Smooth muscle cell (in vitro differentiated cells): ENCODE results near the gene ACOX1. TPM values are rescaled to one million over a fixed set of nuclear protein-coding genes. Genes with fewer than 3 reads are reported as not detected.

ENCODE experiments used
- DNase-seq: peaks from one replicate; lab custom pipeline; 2025; ENCODE audit not compliant: unreplicated experiment; lab: John Stamatoyannopoulos, UW
- H2AFZ ChIP-seq: fragments of 200-600 bp; sonication (generic); 2 replicates; pipeline ENCODE4 v1.6.0; 2016; ENCODE audit warnings: antibody characterized with exemption, low read depth, mild to moderate bottlenecking
- H3F3A ChIP-seq: fragments of 200-600 bp; sonication (generic); 2 replicates; pipeline ENCODE4 v1.6.0; 2017; ENCODE audit warnings: antibody characterized with exemption, low read depth
- H3K27ac ChIP-seq: fragments of 200-600 bp; sonication (generic); 2 replicates; pipeline ENCODE4 v1.5.1; 2016; ENCODE audit warnings: low read depth, mild to moderate bottlenecking
- H3K27me3 ChIP-seq: fragments of 200-600 bp; sonication (generic); 2 replicates; pipeline ENCODE4 v1.6.1; 2016; ENCODE audit warnings: low read depth, mild to moderate bottlenecking
- H3K36me3 ChIP-seq: fragments of 200-600 bp; sonication (generic); 2 replicates; pipeline ENCODE4 v1.5.1; 2016; ENCODE audit warnings: low read depth
- H3K4me1 ChIP-seq: fragments of 200-600 bp; sonication (generic); 2 replicates; pipeline ENCODE4 v1.5.1; 2016; ENCODE audit warnings: low read depth
- H3K4me2 ChIP-seq: fragments of 200-600 bp; sonication (generic); 2 replicates; pipeline ENCODE4 v1.6.0; 2016; ENCODE audit warnings: mild to moderate bottlenecking
- H3K4me3 ChIP-seq: fragments of 200-600 bp; sonication (generic); 2 replicates; pipeline ENCODE4 v1.5.1; 2016; ENCODE audit warnings: mild to moderate bottlenecking
- H3K79me2 ChIP-seq: fragments of 200-600 bp; sonication (generic); 2 replicates; pipeline ENCODE4 v1.6.0; 2016; ENCODE audit warnings: low read depth, mild to moderate bottlenecking
- H3K9ac ChIP-seq: fragments of 200-600 bp; sonication (generic); 2 replicates; pipeline ENCODE4 v1.6.0; 2016; ENCODE audit warnings: low read depth
- H3K9me3 ChIP-seq: fragments of 200-600 bp; sonication (generic); replicated peaks from 2 replicates; pipeline ENCODE4 v1.5.1; 2016; ENCODE audit warnings: low read depth
- H4K20me1 ChIP-seq: fragments of 200-600 bp; sonication (generic); 2 replicates; pipeline ENCODE4 v1.6.0; 2016; ENCODE audit warnings: low read depth
- CTCF ChIP-seq: fragments of 200-600 bp; sonication (generic); IDR thresholded peaks from 2 replicates; pipeline ENCODE4 v1.5.1; 2017; ENCODE audit warnings: borderline replicate concordance, mild to moderate bottlenecking, antibody characterized with exemption; ENCODE audit not compliant: insufficient read depth, poor library complexity, severe bottlenecking
- WGBS: methylation state at CpG from one replicate; pipeline ENCODE4 v1.1.7; 2016; ENCODE audit warnings: low lambda C conversion rate; 5-methylcytosine and 5-hydroxymethylcytosine counted together
- polyA plus RNA-seq: library from polyadenylated mRNA; unstranded; fragments of >200 nt; fragmentation: Nextera tagmentation; extraction: Ambion mirVana; gene quantifications from 2 replicates; pipeline ENCODE4 v1.2.1, GENCODE V29; 2016
- total RNA-seq: library from RNA; depleted of rRNA; stranded (reverse); fragments of >200 nt; gene quantifications from 2 replicates; pipeline ENCODE4 v1.2.3, GENCODE V29; 2014

The ACOX1 gene
- total and polyA plus RNA-seq, 2 experiments from 2014 or later, result 25.9 to 35.3 TPM

- Histone ChIP-seq H3K27ac (no peak overlapping the region), H3K9ac (no peak overlapping the region), H3K36me3 (no peaks in the 10 kb centered on the region), H3F3A (no peaks in the 10 kb centered on the region), H3K4me3 (no peak overlapping the region), H3K9me3 (no peaks in the 10 kb centered on the region), H3K4me1 (peaks cover 4% of the 10 kb centered on the region), H3K79me2 (no peaks in the 10 kb centered on the region), H3K4me2 (no peak overlapping the region), H4K20me1 (no peaks in the 10 kb centered on the region), H3K27me3 (no peaks in the 10 kb centered on the region), H2AFZ (no peak overlapping the region)
- 90% methylated on average over 12 of the region's 12 CpGs for WGBS
- no peak for TF ChIP-seq CTCF
- no peak for DNase-seq
Observed at GRCh38 chr17:76025294-76025693, 46.3 kb upstream of the ACOX1 start.

GRCh38 chr17:76024353-76024752 is 45.4 kb upstream of the ACOX1 start:
- Histone ChIP-seq H3K4me2 (no peak overlapping the region), H3K79me2 (no peaks in the 10 kb centered on the region), H3K27ac (no peak overlapping the region), H3K9ac (no peak overlapping the region), H3K4me3 (no peak overlapping the region), H3K27me3 (no peaks in the 10 kb centered on the region), H2AFZ (no peak overlapping the region), H3F3A (no peaks in the 10 kb centered on the region), H4K20me1 (no peaks in the 10 kb centered on the region), H3K4me1 (no peaks in the 10 kb centered on the region), H3K9me3 (no peaks in the 10 kb centered on the region), H3K36me3 (no peaks in the 10 kb centered on the region)
- no peak for DNase-seq
- WGBS, result 84% methylated on average over 9 of the region's 9 CpGs
- no peak for TF ChIP-seq CTCF

GRCh38 chr17:76023900-76024237 is 44.9 kb upstream of the ACOX1 start:
- Histone ChIP-seq H3K9me3 (no peaks in the 10 kb centered on the region), H4K20me1 (no peaks in the 10 kb centered on the region), H3K36me3 (no peaks in the 10 kb centered on the region), H3K79me2 (no peaks in the 10 kb centered on the region), H3K4me1 (no peaks in the 10 kb centered on the region), H2AFZ (no peak overlapping the region), H3K9ac (no peak overlapping the region), H3K27ac (no peak overlapping the region), H3K4me3 (no peak overlapping the region), H3K27me3 (no peaks in the 10 kb centered on the region), H3F3A (no peaks in the 10 kb centered on the region), H3K4me2 (no peak overlapping the region)
- no peak for DNase-seq
- TF ChIP-seq CTCF, result no peak
- 92% methylated on average over 9 of the region's 9 CpGs for WGBS

- TF ChIP-seq CTCF, result no peak
- no peaks in the 10 kb centered on the region for H3F3A ChIP-seq
- no peaks in the 10 kb centered on the region for H3K4me1 ChIP-seq
- no peak for DNase-seq
- H4K20me1 ChIP-seq, result no peaks in the 10 kb centered on the region
- H3K4me2 ChIP-seq, result no peak overlapping the region
- H3K79me2 ChIP-seq, result no peaks in the 10 kb centered on the region
- H3K27ac ChIP-seq, result no peak overlapping the region
- H3K9me3 ChIP-seq, result no peaks in the 10 kb centered on the region
- WGBS, result 96% methylated on average over 28 of the region's 28 CpGs
- no peak overlapping the region for H3K4me3 ChIP-seq
- no peak overlapping the region for H2AFZ ChIP-seq
- H3K9ac ChIP-seq, result no peak overlapping the region
- H3K36me3 ChIP-seq, result no peaks in the 10 kb centered on the region
- no peaks in the 10 kb centered on the region for H3K27me3 ChIP-seq
Observed at GRCh38 chr17:76022973-76023899, 44.3 kb upstream of the ACOX1 start.
